Measurements from ENCODE around the gene AP5Z1. TPM values are rescaled to one million over a fixed set of nuclear protein-coding genes. Genes with fewer than 3 reads are reported as not detected.
"Not testable (repeated sequence)": the region's sequence is repeated elsewhere in the genome, so short reads cannot be mapped to it uniquely, and the experiment has no call there.

AP5Z1 gene
- total RNA-seq, 2 donors from 2014 or later, result 7.5 to 9.2 TPM

- no peaks in the 10 kb centered on the region for H3K9me3 ChIP-seq
- H3K27ac ChIP-seq, result no peak overlapping the region
- H3K36me3 ChIP-seq, result peaks cover 45% of the 10 kb centered on the region
- TF ChIP-seq CTCF (IDR thresholded peaks at IDR 0.05), result no peak
- H3K4me1 ChIP-seq, result peaks cover 0 to 24% of the 10 kb centered on the region in 2 donors
- no peak overlapping the region for H3K4me3 ChIP-seq
- DNase-seq (ENCODE audit: low spot score), result no peak
- no peaks in the 10 kb centered on the region for H3K27me3 ChIP-seq
Observed at GRCh38 chr7:4791101-4791737, 15.8 kb downstream of the AP5Z1 start.

GRCh38 chr7:4791738-4792536 lies 16.5 kb downstream of the AP5Z1 start:
- TF ChIP-seq CTCF (IDR thresholded peaks at IDR 0.05), result peak; percentile 22 to 89
- H3K27ac ChIP-seq, result peak overlapping the region in 1 of 2 donors; percentile 46
- peaks cover 38% of the 10 kb centered on the region for H3K36me3 ChIP-seq
- DNase-seq (ENCODE audit: low spot score), result no peak
- no peaks in the 10 kb centered on the region for H3K27me3 ChIP-seq
- H3K4me1 ChIP-seq, result peaks cover 0 to 24% of the 10 kb centered on the region in 2 donors
- H3K9me3 ChIP-seq, result no peaks in the 10 kb centered on the region
- H3K4me3 ChIP-seq, result peak overlapping the region in 1 of 2 donors; percentile 52

DNA sequence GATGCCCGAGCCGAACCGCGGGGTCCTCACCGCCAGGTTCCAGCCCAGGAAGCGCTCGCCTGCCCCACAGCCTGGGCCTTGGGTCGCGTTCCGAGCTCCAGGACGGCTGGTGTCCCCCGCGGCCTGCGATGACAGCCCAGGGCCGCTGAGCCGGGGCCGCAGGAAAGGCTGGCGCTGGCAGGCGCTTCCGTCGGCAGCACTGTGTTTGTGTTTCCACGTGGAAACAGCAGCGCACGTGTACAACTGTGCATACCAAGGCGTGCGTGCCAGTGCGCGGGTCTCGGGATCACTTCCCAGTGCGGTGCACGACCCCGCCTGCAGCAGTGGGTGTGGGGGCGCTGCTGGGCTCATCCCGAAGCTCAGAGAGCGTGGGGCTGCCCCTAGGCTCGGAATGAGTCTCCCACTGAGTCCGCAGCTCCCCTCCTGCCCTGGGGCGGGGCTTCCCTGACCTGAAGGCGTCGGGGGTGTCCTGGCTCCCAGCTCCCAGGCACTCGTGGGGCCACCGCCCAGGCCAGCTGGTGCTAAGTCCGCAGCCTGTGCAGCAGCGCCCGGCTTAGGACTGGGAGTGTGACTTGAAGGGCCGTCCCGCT lies 17.2 kb downstream of the AP5Z1 start:
- peaks cover 31% of the 10 kb centered on the region for H3K36me3 ChIP-seq
- H3K4me3 ChIP-seq, result peak overlapping the region in 1 of 2 donors; percentile 52
- H3K4me1 ChIP-seq, result peaks cover 0 to 24% of the 10 kb centered on the region in 2 donors
- no peaks in the 10 kb centered on the region for H3K9me3 ChIP-seq
- TF ChIP-seq CTCF (IDR thresholded peaks at IDR 0.05), result no peak
- peak overlapping the region in 1 of 2 donors; percentile 46 for H3K27ac ChIP-seq
- DNase-seq (ENCODE audit: low spot score), result no peak
- H3K27me3 ChIP-seq, result no peaks in the 10 kb centered on the region

- DNase-seq (ENCODE audit: low spot score); H3K4me3 ChIP-seq; H3K27me3 ChIP-seq; H3K9me3 ChIP-seq; H3K27ac ChIP-seq: not testable (repeated sequence)
- Histone ChIP-seq H3K4me1 (peaks cover 0 to 27% of the 10 kb centered on the region in 2 donors), H3K36me3 (peaks cover 22% of the 10 kb centered on the region)
Observed at GRCh38 chr7:4793385-4793993, 18.1 kb downstream of the AP5Z1 start.

- not testable (repeated sequence) for H3K4me3 ChIP-seq; H3K27me3 ChIP-seq; H3K27ac ChIP-seq; DNase-seq (ENCODE audit: low spot score); H3K9me3 ChIP-seq
- H3K36me3 ChIP-seq, result peaks cover 18% of the 10 kb centered on the region
- H3K4me1 ChIP-seq, result peaks cover 0 to 32% of the 10 kb centered on the region in 2 donors
Observed at GRCh38 chr7:4794171-4794570, 18.7 kb downstream of the AP5Z1 start.

DNA sequence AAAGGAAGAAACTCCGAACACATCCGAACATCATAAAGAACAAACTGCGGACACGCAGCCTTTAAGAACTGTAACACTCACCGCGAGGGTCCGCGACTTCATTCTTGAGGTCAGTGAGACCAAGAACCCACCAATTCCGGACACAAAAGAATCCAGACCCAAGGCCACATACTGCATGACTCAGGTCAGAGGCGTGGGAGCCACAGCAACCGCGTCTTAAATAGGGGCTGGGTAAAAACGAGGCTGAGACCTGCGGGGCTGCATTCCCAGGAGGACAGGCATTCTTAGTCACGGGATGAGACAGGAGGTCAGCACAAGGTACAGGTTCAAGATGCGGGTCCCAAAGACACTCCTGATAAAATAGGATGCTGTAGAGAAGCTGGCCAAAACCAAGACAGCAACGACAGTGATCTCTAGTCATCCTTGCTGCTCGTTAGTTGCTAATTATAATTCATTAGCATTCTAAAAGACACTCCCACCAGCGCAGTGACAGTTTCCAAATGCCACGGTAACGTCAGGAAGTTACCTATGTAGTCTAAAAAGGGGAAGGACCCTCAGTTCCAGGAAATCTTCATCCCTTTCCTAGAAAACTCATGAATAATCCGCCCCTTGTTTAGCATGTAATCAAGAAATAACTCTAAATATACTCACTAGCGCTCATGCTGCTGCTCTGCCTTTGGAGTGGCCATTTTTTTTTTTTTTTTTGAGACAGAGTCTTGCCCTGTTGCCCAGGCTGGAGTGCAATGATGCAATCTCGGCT lies 19.3 kb downstream of the AP5Z1 start:
- no peak for DNase-seq (ENCODE audit: low spot score)
- no peak for TF ChIP-seq CTCF (IDR thresholded peaks at IDR 0.05)
- H3K27me3 ChIP-seq, result no peaks in the 10 kb centered on the region

More for the DNA sequence above, 19.3 kb downstream of the AP5Z1 start:
- Histone ChIP-seq H3K36me3 (peaks cover 13% of the 10 kb centered on the region), H3K4me1 (peaks cover 0 to 31% of the 10 kb centered on the region in 2 donors), H3K9me3 (no peaks in the 10 kb centered on the region), H3K4me3 (no peak overlapping the region), H3K27ac (no peak overlapping the region)
